ENCODE measurements around the gene HLX. TPM values are rescaled to one million over a fixed set of nuclear protein-coding genes. Genes with fewer than 3 reads are reported as not detected.

HLX gene
- total and polyA plus RNA-seq, 9 of the 15 experiments (the other 6 are each of a cell fraction or from before 2014, with no cell fraction given), result 0.10 to 3.0 (median 1.6) TPM

DNA sequence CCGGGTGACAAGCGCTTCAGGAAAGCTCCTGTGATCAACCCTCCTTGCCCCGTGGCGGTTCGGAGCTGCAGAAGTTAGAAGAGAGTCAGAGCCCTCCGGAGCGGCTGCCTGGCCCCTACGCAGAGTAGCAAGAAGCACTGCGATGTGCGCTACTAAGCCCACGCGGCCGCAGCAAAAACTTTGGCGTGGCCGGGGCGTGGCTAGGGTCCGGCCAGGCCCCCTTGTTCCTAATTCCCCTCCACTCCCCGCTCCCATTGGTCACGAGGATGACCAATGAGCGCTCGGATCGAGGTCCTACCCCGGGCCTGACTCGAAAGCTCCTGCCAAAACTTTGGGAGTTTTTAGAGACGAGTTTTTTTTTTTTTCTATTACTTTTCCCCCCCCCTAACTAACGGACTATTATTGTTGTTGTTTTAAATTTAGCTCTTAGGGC lies at the start of gene HLX (continued):
- TF ChIP-seq, protein P1, sequence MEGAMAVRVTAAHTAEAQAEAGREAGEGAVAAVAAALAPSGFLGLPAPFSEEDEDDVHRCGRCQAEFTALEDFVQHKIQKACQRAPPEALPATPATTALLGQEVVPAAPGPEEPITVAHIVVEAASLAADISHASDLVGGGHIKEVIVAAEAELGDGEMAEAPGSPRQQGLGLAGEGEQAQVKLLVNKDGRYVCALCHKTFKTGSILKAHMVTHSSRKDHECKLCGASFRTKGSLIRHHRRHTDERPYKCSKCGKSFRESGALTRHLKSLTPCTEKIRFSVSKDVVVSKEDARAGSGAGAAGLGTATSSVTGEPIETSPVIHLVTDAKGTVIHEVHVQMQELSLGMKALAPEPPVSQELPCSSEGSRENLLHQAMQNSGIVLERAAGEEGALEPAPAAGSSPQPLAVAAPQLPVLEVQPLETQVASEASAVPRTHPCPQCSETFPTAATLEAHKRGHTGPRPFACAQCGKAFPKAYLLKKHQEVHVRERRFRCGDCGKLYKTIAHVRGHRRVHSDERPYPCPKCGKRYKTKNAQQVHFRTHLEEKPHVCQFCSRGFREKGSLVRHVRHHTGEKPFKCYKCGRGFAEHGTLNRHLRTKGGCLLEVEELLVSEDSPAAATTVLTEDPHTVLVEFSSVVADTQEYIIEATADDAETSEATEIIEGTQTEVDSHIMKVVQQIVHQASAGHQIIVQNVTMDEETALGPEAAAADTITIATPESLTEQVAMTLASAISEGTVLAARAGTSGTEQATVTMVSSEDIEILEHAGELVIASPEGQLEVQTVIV (CRISPR knock-in tag; IDR thresholded peaks at IDR 0.05; ENCODE audit: borderline replicate concordance), result no peak
- TF ChIP-seq ZNF24 (IDR thresholded peaks at IDR 0.05) (no peak), L3MBTL2 (IDR thresholded peaks at IDR 0.05) (peak; percentile 47), KLF13 (tag; IDR thresholded peaks at IDR 0.05; ENCODE audit: borderline replicate concordance, low read depth) (no peak), HMG20A (CRISPR knock-in tag; conservative IDR thresholded peaks at IDR 0.05) (no peak), EGR1 (conservative IDR thresholded peaks at IDR 0.05) (0 out of 2 replicates have a peak, but pooled peaks have one; percentile 12), PHF20 (IDR thresholded peaks at IDR 0.05; ENCODE audit: partially characterized antibody) (no peak), ZNF766 (CRISPR knock-in tag; conservative IDR thresholded peaks at IDR 0.05) (no peak), RAD51 (IDR thresholded peaks at IDR 0.05; ENCODE audit: borderline replicate concordance, low read depth) (no peak), NRF1 (conservative IDR thresholded peaks at IDR 0.05 in 1 of 2, IDR thresholded peaks at IDR 0.05 in 1 of 2) (0 out of 4 replicates have a peak, but pooled peaks of 1 of the 2 experiments have one; percentile 20), POLR2G (IDR thresholded peaks at IDR 0.05; ENCODE audit: low read depth, low read length) (peak; percentile 69), NUFIP1 (IDR thresholded peaks at IDR 0.05; ENCODE audit: partially characterized antibody) (no peak), KLF16 (IDR thresholded peaks at IDR 0.05) (no peak), NR3C1 (CRISPR knock-in tag; IDR thresholded peaks at IDR 0.05) (no peak), HNRNPL (IDR thresholded peaks at IDR 0.05; ENCODE audit: low read depth, low read length) (no peak), EP400 (IDR thresholded peaks at IDR 0.05) (peak; percentile 50; the same call in 1 of the 2 replicates), TGIF2 (CRISPR knock-in tag; IDR thresholded peaks at IDR 0.05) (no peak), CTBP1 (IDR thresholded peaks at IDR 0.05; ENCODE audit: borderline replicate concordance) (no peak), ARID1B (IDR thresholded peaks at IDR 0.05) (no peak), HNRNPLL (IDR thresholded peaks at IDR 0.05; ENCODE audit: low read depth, low read length, poor library complexity, severe bottlenecking) (peak; percentile 49), ZFPM2 (CRISPR knock-in tag; IDR thresholded peaks at IDR 0.05) (no peak), SMARCB1 (IDR thresholded peaks at IDR 0.05; ENCODE audit: insufficient read length, low read depth) (no peak), MAX (CRISPR knock-in tag; IDR thresholded peaks at IDR 0.05) (no peak)
- TF ChIP-seq, protein P2, sequence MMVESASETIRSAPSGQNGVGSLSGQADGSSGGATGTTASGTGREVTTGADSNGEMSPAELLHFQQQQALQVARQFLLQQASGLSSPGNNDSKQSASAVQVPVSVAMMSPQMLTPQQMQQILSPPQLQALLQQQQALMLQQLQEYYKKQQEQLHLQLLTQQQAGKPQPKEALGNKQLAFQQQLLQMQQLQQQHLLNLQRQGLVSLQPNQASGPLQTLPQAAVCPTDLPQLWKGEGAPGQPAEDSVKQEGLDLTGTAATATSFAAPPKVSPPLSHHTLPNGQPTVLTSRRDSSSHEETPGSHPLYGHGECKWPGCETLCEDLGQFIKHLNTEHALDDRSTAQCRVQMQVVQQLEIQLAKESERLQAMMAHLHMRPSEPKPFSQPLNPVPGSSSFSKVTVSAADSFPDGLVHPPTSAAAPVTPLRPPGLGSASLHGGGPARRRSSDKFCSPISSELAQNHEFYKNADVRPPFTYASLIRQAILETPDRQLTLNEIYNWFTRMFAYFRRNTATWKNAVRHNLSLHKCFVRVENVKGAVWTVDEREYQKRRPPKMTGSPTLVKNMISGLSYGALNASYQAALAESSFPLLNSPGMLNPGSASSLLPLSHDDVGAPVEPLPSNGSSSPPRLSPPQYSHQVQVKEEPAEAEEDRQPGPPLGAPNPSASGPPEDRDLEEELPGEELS (CRISPR knock-in tag; IDR thresholded peaks at IDR 0.05; ENCODE audit: borderline replicate concordance), result no peak
- TF ChIP-seq, protein P3, sequence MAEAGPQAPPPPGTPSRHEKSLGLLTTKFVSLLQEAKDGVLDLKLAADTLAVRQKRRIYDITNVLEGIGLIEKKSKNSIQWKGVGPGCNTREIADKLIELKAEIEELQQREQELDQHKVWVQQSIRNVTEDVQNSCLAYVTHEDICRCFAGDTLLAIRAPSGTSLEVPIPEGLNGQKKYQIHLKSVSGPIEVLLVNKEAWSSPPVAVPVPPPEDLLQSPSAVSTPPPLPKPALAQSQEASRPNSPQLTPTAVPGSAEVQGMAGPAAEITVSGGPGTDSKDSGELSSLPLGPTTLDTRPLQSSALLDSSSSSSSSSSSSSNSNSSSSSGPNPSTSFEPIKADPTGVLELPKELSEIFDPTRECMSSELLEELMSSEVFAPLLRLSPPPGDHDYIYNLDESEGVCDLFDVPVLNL (CRISPR knock-in tag; IDR thresholded peaks at IDR 0.05; ENCODE audit: low read depth), result no peak

Data from K562 (cell line).